NCI-H82 treated with DMSO at 0.1 percent for 48 hours (cell line): ENCODE results near the gene PEX14.

Experiments used
- DNase-seq: peaks from one replicate; lab custom pipeline; 2025; ENCODE audit not compliant: unreplicated experiment; lab: John Stamatoyannopoulos, UW

The PEX14 gene

DNA sequence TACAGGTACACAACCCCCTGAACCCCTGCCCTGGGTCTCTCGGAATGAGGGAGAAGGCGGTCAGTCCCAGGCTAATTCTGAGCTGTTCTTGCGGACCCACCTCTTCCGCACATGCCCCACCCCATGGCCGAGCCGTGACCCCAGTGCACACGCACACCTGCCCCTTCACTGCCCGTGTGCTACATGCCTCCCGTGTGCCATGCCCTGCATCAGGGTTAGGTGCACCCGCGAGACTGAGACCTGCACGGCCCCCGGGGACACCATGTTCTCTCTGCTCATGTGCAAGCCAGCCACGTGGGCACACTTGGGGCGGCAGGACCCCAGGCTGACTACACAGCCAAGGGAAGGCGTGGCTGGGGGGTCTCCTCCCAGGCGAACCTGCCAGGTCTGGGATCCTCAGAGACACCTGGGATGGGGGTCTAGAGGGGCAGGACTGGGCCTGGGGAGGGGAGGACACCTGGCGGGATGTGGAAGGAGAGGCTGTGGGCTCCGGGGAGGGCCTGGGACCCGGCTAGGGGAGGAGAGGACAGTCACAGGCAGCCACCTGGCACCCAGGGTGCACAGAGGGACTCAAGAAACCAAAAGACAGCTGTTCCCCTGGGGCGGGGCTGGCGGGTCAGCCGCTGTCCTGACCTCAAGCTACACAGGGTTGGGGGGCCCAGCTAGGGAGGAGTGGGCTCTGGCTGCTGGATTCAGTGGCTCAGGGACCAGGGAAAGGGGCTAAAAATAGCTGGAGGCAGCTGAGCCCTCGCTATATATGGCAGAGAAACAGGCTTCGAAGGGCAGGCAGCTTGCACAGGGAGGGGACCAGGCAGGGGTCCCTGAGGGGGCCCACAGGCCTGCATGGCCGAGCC lies 188.3 kb downstream of the PEX14 start:
- no peak for DNase-seq

DNA sequence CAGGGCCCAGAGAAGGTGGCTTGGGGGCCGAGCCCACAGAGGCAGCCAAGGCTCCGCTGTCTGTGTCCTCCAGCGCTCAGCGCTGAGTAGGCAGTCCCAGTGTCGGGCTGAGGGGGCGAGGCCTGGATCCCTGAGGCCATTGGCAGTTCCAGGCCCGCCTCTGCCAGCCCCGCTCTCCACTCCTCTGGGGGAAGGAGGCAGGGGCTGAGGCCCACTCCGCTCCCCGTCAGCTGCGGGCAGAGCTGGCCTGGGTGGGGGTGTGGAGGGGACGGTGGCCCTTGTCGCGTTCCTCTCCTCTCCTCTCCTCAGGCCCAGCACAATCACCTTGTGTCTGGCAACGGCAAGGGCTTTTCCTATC lies 188.9 kb downstream of the PEX14 start:
- no peak for DNase-seq

GRCh38 chr1:10664251-10664650 lies 189.5 kb downstream of the PEX14 start:
- DNase-seq, result no peak

GRCh38 chr1:10665226-10665625 lies 190.5 kb downstream of the PEX14 start:
- no peak for DNase-seq

DNA sequence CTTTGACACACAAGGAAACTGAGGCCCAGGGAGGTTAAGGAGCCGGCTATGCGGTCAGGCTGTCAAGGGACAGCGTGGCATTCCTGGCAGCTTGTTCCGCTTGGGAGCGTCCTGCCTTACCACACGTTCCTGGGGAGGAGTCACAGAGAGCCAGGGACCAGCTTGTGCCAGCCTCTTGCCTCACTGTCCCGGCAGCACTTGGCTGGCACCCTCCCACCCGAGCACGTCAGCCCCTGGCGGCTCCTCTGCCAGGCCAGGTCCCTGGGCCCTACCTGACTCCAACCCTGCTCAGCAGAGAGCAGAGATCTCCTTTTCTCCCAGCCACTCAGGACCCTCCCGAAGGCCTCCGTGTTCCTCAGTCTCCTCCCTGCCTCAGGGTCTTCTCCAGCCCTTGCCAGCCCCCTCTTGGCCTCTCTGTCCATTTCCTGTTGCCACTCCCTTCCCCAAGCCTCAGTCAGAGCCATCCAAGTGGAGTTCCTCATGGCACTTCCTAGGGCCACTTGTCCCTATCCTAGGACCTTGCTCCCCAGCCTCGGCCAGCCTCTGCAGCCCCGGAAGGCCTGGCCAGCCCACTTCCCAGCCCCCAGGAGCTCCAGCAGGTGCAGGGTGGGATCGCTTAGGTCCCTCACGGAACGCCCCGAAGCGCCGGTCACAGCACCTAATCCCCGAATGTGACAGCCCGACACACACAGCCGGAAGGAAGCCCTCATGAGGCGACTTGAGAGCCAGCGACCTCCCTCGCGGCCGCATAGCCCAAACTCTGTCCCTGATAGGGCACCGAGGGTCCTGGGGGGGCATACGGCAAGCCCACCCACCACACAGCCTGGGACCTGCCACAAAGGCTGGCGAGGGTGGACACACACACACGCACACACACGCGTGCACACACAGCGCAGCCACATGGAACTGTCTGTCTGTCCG lies 191.4 kb downstream of the PEX14 start:
- DNase-seq, result no peak

- no peak for DNase-seq
These were observed 193.4 kb downstream of the PEX14 start for GRCh38 chr1:10667861-10668761.

DNA sequence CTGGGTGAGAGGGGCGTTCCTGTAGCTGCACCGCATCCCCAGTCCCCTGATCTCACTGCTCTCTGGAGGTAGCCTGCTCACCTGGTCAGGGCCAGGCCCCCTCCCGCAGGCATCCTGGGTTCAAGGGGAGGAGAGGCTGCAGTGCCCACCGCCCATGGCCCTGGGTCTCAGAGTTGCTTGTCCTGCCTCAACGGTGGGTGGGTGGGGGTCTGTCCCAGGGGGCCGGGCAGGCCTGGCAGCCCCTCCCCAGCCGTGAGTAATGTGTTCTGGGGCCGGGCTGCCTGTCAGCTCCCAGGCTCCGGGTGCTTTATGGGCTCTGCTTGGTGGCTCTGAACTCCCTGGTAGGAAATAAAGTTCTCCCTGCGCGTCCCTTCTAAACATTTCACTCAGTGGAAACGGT lies 194.8 kb downstream of the PEX14 start:
- no peak for DNase-seq

GRCh38 chr1:10670190-10670589 lies 195.4 kb downstream of the PEX14 start:
- DNase-seq, result no peak

DNA sequence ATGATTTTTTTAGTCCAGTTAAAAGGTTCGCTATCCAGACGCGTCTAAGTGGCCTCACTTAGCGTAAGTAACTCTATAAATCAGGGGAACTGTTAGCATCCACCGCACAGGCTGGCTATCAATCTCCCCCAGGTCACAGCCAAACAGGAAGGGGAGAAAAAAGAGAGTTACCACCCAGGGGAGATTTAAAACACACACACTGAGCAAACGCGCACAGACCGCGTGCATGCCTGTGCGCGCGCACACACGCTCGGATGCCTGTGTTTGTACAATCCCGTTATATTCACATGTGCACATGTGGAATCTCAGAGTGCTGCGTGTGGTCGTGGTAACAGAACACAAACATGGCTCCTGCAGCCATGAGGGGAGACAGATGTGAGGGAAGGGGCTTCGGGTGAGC lies 196.3 kb downstream of the PEX14 start:
- no peak for DNase-seq

GRCh38 chr1:10671622-10672342 lies 197.0 kb downstream of the PEX14 start:
- no peak for DNase-seq

DNA sequence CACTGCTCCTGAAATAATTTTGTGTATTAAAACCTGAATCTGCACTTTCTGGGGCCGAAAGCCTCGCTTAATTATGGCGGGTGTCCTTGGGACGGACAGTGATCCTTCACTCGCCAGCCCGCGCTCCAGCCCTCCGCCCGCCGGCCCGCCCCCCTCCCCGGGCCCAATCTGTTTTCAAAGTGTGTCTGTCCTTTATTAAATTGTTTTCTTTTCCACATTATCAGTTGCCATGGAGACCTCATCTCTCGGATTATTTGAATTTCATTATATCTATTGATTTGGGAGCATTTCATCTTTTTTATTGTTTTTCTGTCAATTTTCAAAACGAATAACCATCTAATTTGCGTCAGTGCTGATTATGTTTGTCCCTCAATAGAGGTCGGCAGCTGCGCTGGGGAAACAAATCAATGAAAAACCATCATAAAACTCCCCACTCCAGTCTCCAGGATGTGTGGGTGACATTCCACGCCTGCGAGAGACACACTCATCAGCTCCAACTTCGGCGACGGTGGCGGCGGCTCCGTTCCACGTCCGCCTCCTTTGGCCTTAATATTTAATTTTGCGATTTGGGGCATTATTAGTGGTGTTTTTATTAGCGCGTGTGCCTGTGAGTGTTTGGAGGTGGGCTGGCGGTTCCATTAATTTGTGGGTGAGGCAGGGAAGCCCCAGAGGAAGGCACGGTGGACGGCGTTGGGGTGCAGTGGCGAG lies 197.7 kb downstream of the PEX14 start:
- DNase-seq, result no peak

DNA sequence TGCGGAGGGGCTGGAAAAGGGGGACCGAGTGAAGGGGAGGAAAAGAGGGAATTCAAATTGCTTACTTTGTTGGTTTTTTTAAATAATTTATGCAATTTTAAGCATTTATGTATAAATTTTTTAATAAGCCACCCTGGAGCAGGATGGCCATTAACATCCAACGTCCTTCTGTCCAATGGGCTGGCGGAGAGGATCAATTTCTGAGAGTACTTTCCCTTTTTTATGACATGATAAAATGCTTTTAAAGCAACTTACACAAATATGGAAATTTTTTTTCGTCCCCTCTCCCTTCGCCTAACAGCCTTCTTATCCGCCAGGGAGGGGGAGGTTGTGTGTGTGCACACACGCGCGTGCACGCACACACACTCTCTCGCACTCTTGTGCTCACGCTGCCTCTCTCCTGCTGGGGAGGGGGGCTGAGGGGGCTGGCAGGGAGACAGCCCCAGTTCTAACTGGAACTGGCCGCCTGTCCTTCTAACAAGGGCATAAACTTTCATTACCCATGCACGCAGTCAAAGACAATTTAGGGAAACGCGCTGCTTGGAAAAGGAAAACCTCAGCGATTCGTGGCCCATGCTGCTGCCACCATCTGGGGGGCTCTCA lies 198.5 kb downstream of the PEX14 start:
- no peak for DNase-seq

DNA sequence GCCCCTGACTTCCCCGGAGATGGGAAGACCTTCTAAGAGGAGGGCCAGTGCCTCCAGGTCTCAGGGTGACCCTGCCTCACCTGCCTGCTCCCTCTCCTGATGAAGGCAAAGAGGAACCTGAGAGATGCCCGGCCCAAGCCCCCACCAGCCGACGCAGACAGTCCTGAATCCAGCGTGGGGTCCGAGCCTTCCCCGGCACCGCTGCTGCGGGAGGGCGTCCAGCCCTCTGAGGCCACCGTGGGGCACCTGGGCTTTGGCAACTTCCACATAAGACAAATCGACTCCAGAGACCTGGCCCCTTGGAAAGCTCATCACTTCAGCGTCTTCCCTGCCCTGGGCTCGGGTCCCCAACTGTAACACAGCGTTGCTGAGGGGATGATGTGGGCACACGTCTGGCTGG lies 199.5 kb downstream of the PEX14 start:
- DNase-seq, result no peak

DNA sequence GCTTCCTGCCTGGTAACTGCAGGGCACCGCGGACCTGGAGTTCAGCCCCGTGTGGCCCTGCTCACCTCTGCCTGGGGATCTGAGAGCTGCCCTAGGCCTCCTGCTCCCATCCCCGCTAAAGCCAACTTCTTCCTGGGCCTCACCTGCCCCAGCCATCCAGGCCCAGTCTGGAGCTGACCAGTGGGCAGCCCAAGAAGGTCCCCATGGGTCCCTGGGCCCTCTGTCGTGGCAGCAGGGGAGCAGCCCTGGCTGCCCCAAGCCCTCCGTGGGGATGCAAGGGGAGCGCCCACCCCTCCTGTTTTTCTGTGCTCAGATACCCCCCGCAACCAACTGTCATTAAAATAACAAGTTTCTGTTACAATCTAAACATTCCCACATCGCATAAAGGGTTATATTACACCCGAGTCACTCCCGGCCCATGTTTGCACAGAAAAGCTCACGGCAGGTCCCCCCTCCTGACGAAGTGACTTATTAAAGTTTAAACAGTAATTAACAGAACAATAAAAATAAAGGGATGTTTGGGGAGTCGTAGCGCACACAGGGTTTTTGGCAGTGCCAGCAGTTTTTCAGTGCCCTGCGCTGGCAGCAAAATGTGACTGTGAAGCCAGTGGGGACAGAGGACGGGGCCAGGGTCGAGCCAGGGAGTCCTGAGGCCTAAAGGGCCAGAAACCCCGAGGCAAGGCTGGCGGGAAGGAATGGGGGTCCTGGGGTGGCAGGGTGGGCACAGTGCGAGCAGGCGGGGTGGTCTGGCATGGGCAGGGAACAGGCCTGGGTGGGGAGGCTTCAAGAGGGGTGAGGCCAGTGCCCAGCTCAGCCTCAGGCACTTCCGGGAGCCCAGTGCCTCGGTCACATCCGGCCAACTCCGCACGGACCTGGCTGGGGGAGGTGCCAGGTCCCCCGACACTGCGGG lies 200.2 kb downstream of the PEX14 start:
- DNase-seq, result no peak

DNA sequence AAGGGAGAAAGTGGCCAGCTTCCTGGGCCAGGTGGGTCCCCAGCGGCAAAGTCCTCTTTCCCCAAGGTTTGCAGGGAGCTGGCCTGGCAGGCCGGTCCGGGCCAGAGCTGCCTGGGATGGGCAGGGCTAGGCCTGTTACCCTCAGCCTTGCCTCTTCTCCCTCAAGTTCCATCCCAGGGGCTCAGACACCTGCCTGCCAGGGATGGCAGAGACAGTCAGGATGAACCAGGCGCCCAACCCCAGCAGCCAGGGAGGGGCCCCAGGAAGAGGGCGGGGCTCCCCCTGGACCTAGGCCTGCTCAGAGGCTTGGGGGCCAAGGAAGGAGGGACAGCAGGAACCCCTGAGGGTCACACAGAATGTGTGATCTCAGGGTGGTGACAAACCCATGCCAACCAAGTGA lies 201.1 kb downstream of the PEX14 start:
- no peak for DNase-seq

DNA sequence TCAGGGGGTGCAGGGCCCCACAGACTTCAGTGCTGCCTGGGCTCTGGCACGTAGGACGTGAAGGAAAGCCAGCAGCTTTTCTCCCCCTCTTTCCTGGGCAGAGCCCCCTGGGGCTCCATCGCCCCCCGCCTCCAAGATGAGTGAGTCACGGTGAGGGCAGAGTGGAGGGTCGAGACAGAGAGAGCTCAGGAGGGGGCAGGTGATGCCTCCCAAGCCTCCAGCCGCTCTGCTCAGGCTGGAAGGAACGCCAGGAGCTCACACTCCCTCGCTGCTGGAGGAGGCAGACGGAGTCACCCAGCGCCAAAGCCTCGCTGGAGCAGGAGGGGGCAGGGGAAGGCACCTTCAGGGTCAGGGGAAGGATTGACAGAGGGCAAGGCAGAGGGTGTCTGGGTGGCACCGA lies 202.2 kb downstream of the PEX14 start:
- no peak for DNase-seq

- peak; percentile 93 for DNase-seq
These were observed 203.0 kb downstream of the PEX14 start for GRCh38 chr1:10677491-10678391.
